Measurements from ENCODE around the gene MATN4. TPM values are rescaled to one million over a fixed set of nuclear protein-coding genes. Genes with fewer than 3 reads are reported as not detected.
A peak's percentile ranks its signal among the peaks of the same experiment; 100 is the strongest.

MATN4 gene
- total and polyA plus RNA-seq, 2 of the 13 experiments (the other 11 are each of a cell fraction or from before 2014, with no cell fraction given): not detected

- peak overlapping the region; percentile 80 for H3K27ac ChIP-seq (ENCODE audit: extremely low read length, insufficient read depth, low read length)
- ChIA-PET POLR2A (interaction anchor here (0.6 to 29.5 kb wide), 8 partner anchors 2 to 1002 kb away, joined by 4 to 1422 read pairs (median 30); partner anchors contain the start of genes PIGT, SDC4 and SYS1), CTCF (ENCODE audit: low intra/inter-chr PET ratio, low total read pairs) (no interaction called here)
- H3K4me1 ChIP-seq (ENCODE audit: insufficient read depth, low read length): peaks cover 91% of the 10 kb centered on the region
- H3K4me3 ChIP-seq (replicated peaks in 1 of 3; ENCODE audit: insufficient read depth in 1 of 3, low read depth in 2 of 3, low read length in 3 of 3): peak overlapping the region; percentile 30 to 87 (median 49)
- H4K20me1 ChIP-seq (ENCODE audit: insufficient read depth, low read length): peaks cover 8% of the 10 kb centered on the region; the same call in 1 of the 2 replicates
- intact Hi-C loops (cut with micrococcal nuclease; ENCODE audit: unreplicated experiment) (loop anchor here (2.0 kb wide), 1 partner anchor 13 kb away; no protein-coding TSS in a partner anchor), in situ Hi-C loops (cut with HindIII; ENCODE audit: extremely low pct_ligation_motif_present, low pct_unique_long_range_greater_than_20kb) (no loop called here)
- H3K9ac ChIP-seq (ENCODE audit: insufficient read depth, low read depth, low read length): peak overlapping the region; percentile 76
- ATAC-seq: no peak
- BruUV-seq (replicated peaks): no TSS peak
- no peaks in the 10 kb centered on the region for H3K36me3 ChIP-seq (replicated peaks in 1 of 2; ENCODE audit: control insufficient read depth in 1 of 2, insufficient read depth in 2 of 2, low read length in 2 of 2)
- 37% methylated on average over 9 of the region's 9 CpGs for WGBS (ENCODE audit: low lambda C conversion rate)
- peaks cover 1 to 11% of the 10 kb centered on the region in 2 experiments; a peak in 2 of 5 replicates for H3K27me3 ChIP-seq (ENCODE audit: control insufficient read depth in 1 of 2, insufficient read depth in 2 of 2, low read length in 2 of 2)
- FAIRE-seq: peak; percentile 8
- H3K9me3 ChIP-seq (ENCODE audit: low read length): no peaks in the 10 kb centered on the region
- peaks cover 38% of the 10 kb centered on the region for H3K79me2 ChIP-seq (ENCODE audit: insufficient read depth, low read length)
- DNase-seq (ENCODE audit: low spot score): no peak
- no peak overlapping the region for H2AFZ ChIP-seq (ENCODE audit: low read length)
- peak overlapping the region; percentile 99 for H3K4me2 ChIP-seq (ENCODE audit: low read depth, low read length)
- TF ChIP-seq KDM5A (IDR thresholded peaks at IDR 0.05; ENCODE audit: borderline replicate concordance, low read length): no peak
- TF ChIP-seq, protein P1, sequence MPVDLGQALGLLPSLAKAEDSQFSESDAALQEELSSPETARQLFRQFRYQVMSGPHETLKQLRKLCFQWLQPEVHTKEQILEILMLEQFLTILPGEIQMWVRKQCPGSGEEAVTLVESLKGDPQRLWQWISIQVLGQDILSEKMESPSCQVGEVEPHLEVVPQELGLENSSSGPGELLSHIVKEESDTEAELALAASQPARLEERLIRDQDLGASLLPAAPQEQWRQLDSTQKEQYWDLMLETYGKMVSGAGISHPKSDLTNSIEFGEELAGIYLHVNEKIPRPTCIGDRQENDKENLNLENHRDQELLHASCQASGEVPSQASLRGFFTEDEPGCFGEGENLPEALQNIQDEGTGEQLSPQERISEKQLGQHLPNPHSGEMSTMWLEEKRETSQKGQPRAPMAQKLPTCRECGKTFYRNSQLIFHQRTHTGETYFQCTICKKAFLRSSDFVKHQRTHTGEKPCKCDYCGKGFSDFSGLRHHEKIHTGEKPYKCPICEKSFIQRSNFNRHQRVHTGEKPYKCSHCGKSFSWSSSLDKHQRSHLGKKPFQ (CRISPR knock-in tag; IDR thresholded peaks at IDR 0.05; ENCODE audit: insufficient replicate concordance): no peak
- TF ChIP-seq ZNF121 (CRISPR knock-in tag; IDR thresholded peaks at IDR 0.05): no peak
- TF ChIP-seq, protein P2, sequence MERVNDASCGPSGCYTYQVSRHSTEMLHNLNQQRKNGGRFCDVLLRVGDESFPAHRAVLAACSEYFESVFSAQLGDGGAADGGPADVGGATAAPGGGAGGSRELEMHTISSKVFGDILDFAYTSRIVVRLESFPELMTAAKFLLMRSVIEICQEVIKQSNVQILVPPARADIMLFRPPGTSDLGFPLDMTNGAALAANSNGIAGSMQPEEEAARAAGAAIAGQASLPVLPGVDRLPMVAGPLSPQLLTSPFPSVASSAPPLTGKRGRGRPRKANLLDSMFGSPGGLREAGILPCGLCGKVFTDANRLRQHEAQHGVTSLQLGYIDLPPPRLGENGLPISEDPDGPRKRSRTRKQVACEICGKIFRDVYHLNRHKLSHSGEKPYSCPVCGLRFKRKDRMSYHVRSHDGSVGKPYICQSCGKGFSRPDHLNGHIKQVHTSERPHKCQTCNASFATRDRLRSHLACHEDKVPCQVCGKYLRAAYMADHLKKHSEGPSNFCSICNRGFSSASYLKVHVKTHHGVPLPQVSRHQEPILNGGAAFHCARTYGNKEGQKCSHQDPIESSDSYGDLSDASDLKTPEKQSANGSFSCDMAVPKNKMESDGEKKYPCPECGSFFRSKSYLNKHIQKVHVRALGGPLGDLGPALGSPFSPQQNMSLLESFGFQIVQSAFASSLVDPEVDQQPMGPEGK (CRISPR knock-in tag; IDR thresholded peaks at IDR 0.05): peak; percentile 66; the same call in 1 of the 2 replicates
- TF ChIP-seq ZC3H4 (CRISPR knock-in tag; IDR thresholded peaks at IDR 0.05; ENCODE audit: borderline replicate concordance): no peak
- TF ChIP-seq RBAK (CRISPR knock-in tag; IDR thresholded peaks at IDR 0.05): no peak
- 0 out of 2 replicates have a peak, but pooled peaks have one; percentile 79 for TF ChIP-seq ZNF839 (CRISPR knock-in tag; IDR thresholded peaks at IDR 0.05; ENCODE audit: borderline replicate concordance)
- no peak for TF ChIP-seq LBX2 (CRISPR knock-in tag; IDR thresholded peaks at IDR 0.05; ENCODE audit: borderline replicate concordance)
- no peak for TF ChIP-seq ZNF75D (CRISPR knock-in tag; IDR thresholded peaks at IDR 0.05; ENCODE audit: borderline replicate concordance)
- TF ChIP-seq NFIC (IDR thresholded peaks at IDR 0.05; ENCODE audit: low read length): no peak
- no peak for TF ChIP-seq MTF1 (CRISPR knock-in tag; IDR thresholded peaks at IDR 0.05)
- no peak for TF ChIP-seq THYN1 (CRISPR knock-in tag; IDR thresholded peaks at IDR 0.05; ENCODE audit: borderline replicate concordance, low read depth)
- TF ChIP-seq BRCA1 (CRISPR knock-in tag; IDR thresholded peaks at IDR 0.05): no peak
- no peak for TF ChIP-seq ZNF615 (CRISPR knock-in tag; IDR thresholded peaks at IDR 0.05; ENCODE audit: borderline replicate concordance)
- TF ChIP-seq PAWR (CRISPR knock-in tag; IDR thresholded peaks at IDR 0.05; ENCODE audit: borderline replicate concordance): no peak
- TF ChIP-seq, protein P3, sequence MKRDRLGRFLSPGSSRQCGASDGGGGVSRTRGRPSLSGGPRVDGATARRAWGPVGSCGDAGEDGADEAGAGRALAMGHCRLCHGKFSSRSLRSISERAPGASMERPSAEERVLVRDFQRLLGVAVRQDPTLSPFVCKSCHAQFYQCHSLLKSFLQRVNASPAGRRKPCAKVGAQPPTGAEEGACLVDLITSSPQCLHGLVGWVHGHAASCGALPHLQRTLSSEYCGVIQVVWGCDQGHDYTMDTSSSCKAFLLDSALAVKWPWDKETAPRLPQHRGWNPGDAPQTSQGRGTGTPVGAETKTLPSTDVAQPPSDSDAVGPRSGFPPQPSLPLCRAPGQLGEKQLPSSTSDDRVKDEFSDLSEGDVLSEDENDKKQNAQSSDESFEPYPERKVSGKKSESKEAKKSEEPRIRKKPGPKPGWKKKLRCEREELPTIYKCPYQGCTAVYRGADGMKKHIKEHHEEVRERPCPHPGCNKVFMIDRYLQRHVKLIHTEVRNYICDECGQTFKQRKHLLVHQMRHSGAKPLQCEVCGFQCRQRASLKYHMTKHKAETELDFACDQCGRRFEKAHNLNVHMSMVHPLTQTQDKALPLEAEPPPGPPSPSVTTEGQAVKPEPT (CRISPR knock-in tag; IDR thresholded peaks at IDR 0.05; ENCODE audit: low read depth): no peak
Measured at GRCh38 chr20:45345104-45345936, 37.2 kb upstream of the MATN4 start.
